ENCODE measurements around the gene GTF3C5. TPM values are rescaled to one million over a fixed set of nuclear protein-coding genes. Genes with fewer than 3 reads are reported as not detected.
"Not testable (repeated sequence)": the region's sequence is repeated elsewhere in the genome, so short reads cannot be mapped to it uniquely, and the experiment has no call there.

GTF3C5 gene
- total RNA-seq, 2 donors from 2014 or later, result 89.7 to 94.6 TPM

- Mint-ChIP-seq H3K9me3 (no peaks in the 10 kb centered on the region), H3K36me3 (ENCODE audit: low read depth) (peaks cover 41% of the 10 kb centered on the region), H3K4me3 (no peak overlapping the region), H3K27ac (no peak overlapping the region), H3K4me1 (peaks cover 21% of the 10 kb centered on the region), H3K27me3 (ENCODE audit: insufficient read depth) (peaks cover 14% of the 10 kb centered on the region)
- no peak for DNase-seq
- H3K9ac ChIP-seq (ENCODE audit: extremely low read depth, low read length, poor library complexity, severe bottlenecking), result no peak overlapping the region
- 89 to 94% methylated on average over 10 to 12 of the region's 12 CpGs for WGBS, 2 experiments (ENCODE audit: insufficient coverage in 1 of 2, insufficient read length in 1 of 2)
- peaks cover 7% of the 10 kb centered on the region for H3K4me1 ChIP-seq (ENCODE audit: control insufficient read depth, insufficient read depth, low read length)
- peaks cover 35% of the 10 kb centered on the region for H3K36me3 ChIP-seq (ENCODE audit: control insufficient read depth, insufficient read depth, low read length)
- TF ChIP-seq CTCF (conservative IDR thresholded peaks at IDR 0.05), result no peak
- no peak overlapping the region for H3K4me3 ChIP-seq (ENCODE audit: low read length)
- no peaks in the 10 kb centered on the region for H3K27me3 ChIP-seq (ENCODE audit: control insufficient read depth, insufficient read depth, low read length, poor library complexity, severe bottlenecking)
- H3K27ac ChIP-seq (ENCODE audit: low read depth, low read length), result no peak overlapping the region
- H3K9me3 ChIP-seq (ENCODE audit: control insufficient read depth, low read length), result no peaks in the 10 kb centered on the region
These were observed 27.9 kb downstream of the GTF3C5 start for GRCh38 chr9:133058550-133059320.

GRCh38 chr9:133059623-133060022, 28.8 kb downstream of the GTF3C5 start:
- Histone ChIP-seq H3K36me3 (ENCODE audit: control insufficient read depth, insufficient read depth, low read length) (peaks cover 27% of the 10 kb centered on the region), H3K27ac (ENCODE audit: low read depth, low read length) (no peak overlapping the region), H3K9ac (ENCODE audit: extremely low read depth, low read length, poor library complexity, severe bottlenecking) (no peak overlapping the region), H3K4me3 (ENCODE audit: low read length) (no peak overlapping the region), H3K9me3 (ENCODE audit: control insufficient read depth, low read length) (no peaks in the 10 kb centered on the region), H3K4me1 (ENCODE audit: control insufficient read depth, insufficient read depth, low read length) (peaks cover 7% of the 10 kb centered on the region), H3K27me3 (ENCODE audit: control insufficient read depth, insufficient read depth, low read length, poor library complexity, severe bottlenecking) (no peaks in the 10 kb centered on the region)
- peak; percentile 65 for DNase-seq
- peaks cover 21% of the 10 kb centered on the region for H3K4me1 Mint-ChIP-seq
- H3K27me3 Mint-ChIP-seq (ENCODE audit: insufficient read depth), result peaks cover 14% of the 10 kb centered on the region
- 33 to 37% methylated on average over 3 to 7 of the region's 7 CpGs for WGBS, 2 experiments (ENCODE audit: insufficient coverage in 1 of 2, insufficient read length in 1 of 2)
- no peaks in the 10 kb centered on the region for H3K9me3 Mint-ChIP-seq
- H3K36me3 Mint-ChIP-seq (ENCODE audit: low read depth), result peaks cover 35% of the 10 kb centered on the region
- no peak for TF ChIP-seq CTCF (conservative IDR thresholded peaks at IDR 0.05)
- H3K27ac Mint-ChIP-seq, result no peak overlapping the region
- peak overlapping the region; percentile 22 for H3K4me3 Mint-ChIP-seq

GRCh38 chr9:133060417-133060841, 29.6 kb downstream of the GTF3C5 start:
- WGBS, 2 experiments (ENCODE audit: insufficient coverage in 1 of 2, insufficient read length in 1 of 2), result 4% methylated on average over 4 of the region's 6 CpGs; no CpG with 5 or more reads in 1 of the 2 experiments
- peak; percentile 32 for TF ChIP-seq CTCF (conservative IDR thresholded peaks at IDR 0.05)
- H3K27ac Mint-ChIP-seq, result no peak overlapping the region
- H3K27me3 Mint-ChIP-seq (ENCODE audit: insufficient read depth), result peaks cover 14% of the 10 kb centered on the region
- H3K4me1 ChIP-seq (ENCODE audit: control insufficient read depth, insufficient read depth, low read length), result peaks cover 7% of the 10 kb centered on the region
- H3K4me3 Mint-ChIP-seq, result peak overlapping the region; percentile 22
- H3K9me3 ChIP-seq (ENCODE audit: control insufficient read depth, low read length), result no peaks in the 10 kb centered on the region
- no peak overlapping the region for H3K9ac ChIP-seq (ENCODE audit: extremely low read depth, low read length, poor library complexity, severe bottlenecking)
- peak; percentile 88 for DNase-seq
- H3K9me3 Mint-ChIP-seq, result no peaks in the 10 kb centered on the region
- no peak overlapping the region for H3K27ac ChIP-seq (ENCODE audit: low read depth, low read length)
- peaks cover 19% of the 10 kb centered on the region for H3K36me3 ChIP-seq (ENCODE audit: control insufficient read depth, insufficient read depth, low read length)
- H3K4me1 Mint-ChIP-seq, result peaks cover 21% of the 10 kb centered on the region
- no peak overlapping the region for H3K4me3 ChIP-seq (ENCODE audit: low read length)
- peaks cover 30% of the 10 kb centered on the region for H3K36me3 Mint-ChIP-seq (ENCODE audit: low read depth)
- no peaks in the 10 kb centered on the region for H3K27me3 ChIP-seq (ENCODE audit: control insufficient read depth, insufficient read depth, low read length, poor library complexity, severe bottlenecking)

GRCh38 chr9:133061019-133061763, 30.4 kb downstream of the GTF3C5 start:
- peak overlapping the region; percentile 61 for H3K27ac Mint-ChIP-seq
- DNase-seq, result peak; percentile 58
- not testable (repeated sequence) for H3K27me3 ChIP-seq (ENCODE audit: control insufficient read depth, insufficient read depth, low read length, poor library complexity, severe bottlenecking); H3K4me1 ChIP-seq (ENCODE audit: control insufficient read depth, insufficient read depth, low read length); H3K4me3 ChIP-seq (ENCODE audit: low read length); H3K9me3 ChIP-seq (ENCODE audit: control insufficient read depth, low read length); H3K9me3 Mint-ChIP-seq; H3K4me3 Mint-ChIP-seq; H3K9ac ChIP-seq (ENCODE audit: extremely low read depth, low read length, poor library complexity, severe bottlenecking)
- WGBS, 2 experiments (ENCODE audit: insufficient coverage in 1 of 2, insufficient read length in 1 of 2), result 66 to 68% methylated on average over 11 to 14 of the region's 14 CpGs
- peaks cover 21% of the 10 kb centered on the region for H3K4me1 Mint-ChIP-seq
- Histone ChIP-seq H3K27ac (ENCODE audit: low read depth, low read length) (peak overlapping the region; percentile 70), H3K36me3 (ENCODE audit: control insufficient read depth, insufficient read depth, low read length) (peaks cover 13% of the 10 kb centered on the region)
- H3K27me3 Mint-ChIP-seq (ENCODE audit: insufficient read depth), result peaks cover 14% of the 10 kb centered on the region
- H3K36me3 Mint-ChIP-seq (ENCODE audit: low read depth), result peaks cover 24% of the 10 kb centered on the region

GRCh38 chr9:133061764-133062145, 31.0 kb downstream of the GTF3C5 start, which contains the start of gene CEL:
CEL (plus strand) TSS chr9:133061981; CDS start chr9:133062003, 22 bp downstream.
- H3K27me3 ChIP-seq (ENCODE audit: control insufficient read depth, insufficient read depth, low read length, poor library complexity, severe bottlenecking); H3K36me3 ChIP-seq (ENCODE audit: control insufficient read depth, insufficient read depth, low read length); H3K4me3 Mint-ChIP-seq; H3K9ac ChIP-seq (ENCODE audit: extremely low read depth, low read length, poor library complexity, severe bottlenecking); H3K4me3 ChIP-seq (ENCODE audit: low read length); H3K4me1 ChIP-seq (ENCODE audit: control insufficient read depth, insufficient read depth, low read length); H3K9me3 Mint-ChIP-seq; H3K9me3 ChIP-seq (ENCODE audit: control insufficient read depth, low read length): not testable (repeated sequence)
- H3K27me3 Mint-ChIP-seq (ENCODE audit: insufficient read depth), result peaks cover 14% of the 10 kb centered on the region
- peak within 1 kb of the TSS; percentile 61 for H3K27ac Mint-ChIP-seq
- peaks cover 21% of the 10 kb centered on the region for H3K4me1 Mint-ChIP-seq
- 60 to 79% methylated on average over 1 of the region's 9 CpGs for WGBS, 2 experiments (ENCODE audit: insufficient coverage in 1 of 2, insufficient read length in 1 of 2)
- H3K36me3 Mint-ChIP-seq (ENCODE audit: low read depth), result peaks cover 19% of the 10 kb centered on the region
- peak; percentile 43 for DNase-seq
- peak within 1 kb of the TSS; percentile 70 for H3K27ac ChIP-seq (ENCODE audit: low read depth, low read length)

Data from endodermal cell (in vitro differentiated cells).